SK-N-MC (cell line): ENCODE results near the gene TUBAL3.
"Not testable (repeated sequence)": the region's sequence is repeated elsewhere in the genome, so short reads cannot be mapped to it uniquely, and the experiment has no call there.

Experiments
- DNase-seq: peaks from one replicate; pipeline ENCODE4 v3.0.0-alpha.2; 2011; ENCODE audit warnings: low read depth, low spot score
- H3K27ac ChIP-seq: fragments of 200-600 bp; sonication (generic); 2 replicates; pipeline ENCODE4 v1.5.1; 2016; ENCODE audit warnings: mixed run types
- H3K36me3 ChIP-seq: fragments of 200-600 bp; sonication (generic); 2 replicates; pipeline ENCODE4 v1.6.1; 2017; ENCODE audit warnings: antibody characterized with exemption, low read length, mixed read lengths; ENCODE audit not compliant: insufficient read depth
- H3K4me3 ChIP-seq: fragments of 200-600 bp; sonication (generic); 2 replicates; pipeline ENCODE4 v1.5.1; 2016
- H3K9ac ChIP-seq: fragments of 200-600 bp; sonication (generic); 2 replicates; pipeline ENCODE4 v1.8.0; 2017; ENCODE audit warnings: mixed run types, mixed read lengths; ENCODE audit not compliant: insufficient read length
- H3K9me3 ChIP-seq: fragments of 200-600 bp; sonication (generic); 2 replicates; pipeline ENCODE4 v1.6.1; 2017; ENCODE audit warnings: low read depth, mild to moderate bottlenecking, antibody characterized with exemption, low read length, moderate library complexity, mixed read lengths
- EZH2 ChIP-seq: fragments of 200-600 bp; sonication (generic); IDR thresholded peaks from one replicate; pipeline ENCODE4 v1.6.1; 2017; ENCODE audit warnings: antibody characterized with exemption
- FOXP2 ChIP-seq: optimal IDR thresholded peaks from 2 replicates; pipeline ENCODE3; 2011; ENCODE audit warnings: mild to moderate bottlenecking, moderate library complexity; ENCODE audit not compliant: insufficient read depth; ENCODE audit errors: extremely low read length, control extremely low read depth
- POLR2AphosphoS5 ChIP-seq: IDR thresholded peaks from 2 replicates; pipeline ENCODE4 v1.6.1; 2012; ENCODE audit warnings: mild to moderate bottlenecking, low read depth, low read length, borderline replicate concordance

The TUBAL3 gene

GRCh38 chr10:5412277-5412941, 7.8 kb upstream of the TUBAL3 start, which contains the start of gene NET1:
TSS of gene NET1 (plus strand) at chr10:5412557. CDS start at chr10:5412693, 136 bp downstream.
- Histone ChIP-seq H3K4me3 (peak within 1 kb of the TSS; percentile 80), H3K9ac (peak within 1 kb of the TSS; percentile 71), H3K9me3 (no peaks in the 10 kb centered on the region), H3K27ac (no peak within 1 kb of the TSS), H3K36me3 (no peaks in the 10 kb centered on the region)
- no peak for DNase-seq
- TF ChIP-seq POLR2AphosphoS5 (peak; percentile 54; the same call in 1 of the 2 replicates), FOXP2 (no peak), EZH2 (no peak)

- H3K9me3 ChIP-seq: no peaks in the 10 kb centered on the region
- no peak overlapping the region for H3K9ac ChIP-seq
- DNase-seq: no peak
- peak overlapping the region; percentile 75 for H3K4me3 ChIP-seq
- TF ChIP-seq POLR2AphosphoS5 (no peak), EZH2 (no peak), FOXP2 (no peak)
- no peak overlapping the region for H3K27ac ChIP-seq
- H3K36me3 ChIP-seq: no peaks in the 10 kb centered on the region
Observed at GRCh38 chr10:5411941-5412276, 7.3 kb upstream of the TUBAL3 start.

- not testable (repeated sequence) for H3K9me3 ChIP-seq, H3K4me3 ChIP-seq, H3K9ac ChIP-seq, DNase-seq, H3K27ac ChIP-seq, H3K36me3 ChIP-seq
Observed at GRCh38 chr10:5410787-5411186, 6.2 kb upstream of the TUBAL3 start.

GRCh38 chr10:5406918-5407317, 2.3 kb upstream of the TUBAL3 start:
- no peaks in the 10 kb centered on the region for H3K36me3 ChIP-seq
- no peak for DNase-seq
- no peak overlapping the region for H3K27ac ChIP-seq
- no peaks in the 10 kb centered on the region for H3K9me3 ChIP-seq
- TF ChIP-seq FOXP2: no peak
- TF ChIP-seq EZH2: no peak
- TF ChIP-seq POLR2AphosphoS5: no peak
- H3K9ac ChIP-seq: no peak overlapping the region
- H3K4me3 ChIP-seq: no peak overlapping the region

GRCh38 chr10:5402798-5403197, 1.8 kb downstream of the TUBAL3 start:
- no peak overlapping the region for H3K9ac ChIP-seq
- no peak overlapping the region for H3K4me3 ChIP-seq
- no peaks in the 10 kb centered on the region for H3K9me3 ChIP-seq
- no peaks in the 10 kb centered on the region for H3K36me3 ChIP-seq
- H3K27ac ChIP-seq: no peak overlapping the region
- TF ChIP-seq POLR2AphosphoS5 (no peak), EZH2 (no peak), FOXP2 (no peak)
- DNase-seq: no peak

- TF ChIP-seq EZH2 (no peak), FOXP2 (no peak), POLR2AphosphoS5 (no peak)
- DNase-seq: no peak
Observed at GRCh38 chr10:5400468-5401240, 4.0 kb downstream of the TUBAL3 start.

GRCh38 chr10:5399332-5399731, 5.3 kb downstream of the TUBAL3 start:
- DNase-seq: no peak
- Histone ChIP-seq H3K36me3 (no peaks in the 10 kb centered on the region), H3K9ac (no peak overlapping the region), H3K27ac (no peak overlapping the region), H3K9me3 (no peaks in the 10 kb centered on the region), H3K4me3 (no peak overlapping the region)
- no peak for TF ChIP-seq EZH2
- no peak for TF ChIP-seq FOXP2
- no peak for TF ChIP-seq POLR2AphosphoS5

More at GRCh38 chr10:5400468-5401240, 4.0 kb downstream of the TUBAL3 start:
- Histone ChIP-seq H3K27ac (no peak overlapping the region), H3K9ac (no peak overlapping the region), H3K9me3 (no peaks in the 10 kb centered on the region), H3K36me3 (no peaks in the 10 kb centered on the region), H3K4me3 (no peak overlapping the region)

GRCh38 chr10:5396556-5397300, 7.9 kb downstream of the TUBAL3 start:
- Histone ChIP-seq H3K4me3 (no peak overlapping the region), H3K9me3 (no peaks in the 10 kb centered on the region), H3K36me3 (no peaks in the 10 kb centered on the region), H3K27ac (no peak overlapping the region), H3K9ac (no peak overlapping the region)
- DNase-seq: no peak
- TF ChIP-seq EZH2 (no peak), POLR2AphosphoS5 (no peak), FOXP2 (no peak)

- no peak for DNase-seq
- H3K36me3 ChIP-seq: no peaks in the 10 kb centered on the region
- no peak overlapping the region for H3K4me3 ChIP-seq
- no peak for TF ChIP-seq EZH2
- TF ChIP-seq FOXP2: no peak
- no peak for TF ChIP-seq POLR2AphosphoS5
- H3K9me3 ChIP-seq: no peaks in the 10 kb centered on the region
- H3K9ac ChIP-seq: no peak overlapping the region
- no peak overlapping the region for H3K27ac ChIP-seq
Observed at GRCh38 chr10:5395168-5395567, 9.5 kb downstream of the TUBAL3 start.
